ENCODE results near the gene UQCR10. TPM values are rescaled to one million over a fixed set of nuclear protein-coding genes. Genes with fewer than 3 reads are reported as not detected.

The UQCR10 gene
- total RNA-seq = 10 to 100 TPM; 81.4 to 87.4 TPM

- DNase-seq = peak; percentile 94
- no peaks in the 10 kb centered on the region for H3K9me3 Mint-ChIP-seq
- intact Hi-C loops (cut with micrococcal nuclease) = loop anchor here (1.0 to 10.0 kb wide), 7 partner anchors 71 to 1025 kb away; partner anchors contain the start of genes ASCC2, CHEK2, HSCB and MTMR3
- ChIA-PET CTCF (interaction anchor here (1.0 to 1.4 kb wide), 2 partner anchors 131 to 142 kb away, joined by 3 to 4 read pairs; no protein-coding TSS in a partner anchor), POLR2A (interaction anchor here (0.7 to 1.3 kb wide), 4 partner anchors 14 to 163 kb away, joined by 3 to 4 read pairs (median 4); no protein-coding TSS in a partner anchor)
- H3K4me3 Mint-ChIP-seq = peak within 1 kb of the TSS; percentile 100
- peaks cover 23% of the 10 kb centered on the region for H3K36me3 Mint-ChIP-seq
- H3K27me3 Mint-ChIP-seq = no peaks in the 10 kb centered on the region
- H3K4me1 Mint-ChIP-seq (ENCODE audit: low read depth) = peaks cover 26% of the 10 kb centered on the region
- H3K27ac Mint-ChIP-seq = peak within 1 kb of the TSS; percentile 94
Observed at GRCh38 chr22:29767171-29768051, at the start of gene UQCR10. TSS of gene UQCR10 (plus strand) at chr22:29767369. CDS start at chr22:29767399, 30 bp downstream.

GRCh38 chr22:29717789-29718188 is 49.4 kb upstream of the UQCR10 start:
- Mint-ChIP-seq H3K4me3 (no peak overlapping the region), H3K27me3 (peaks cover 42% of the 10 kb centered on the region)

GRCh38 chr22:29718949-29719898 is 47.9 kb upstream of the UQCR10 start:
- DNase-seq = no peak
- ChIA-PET CTCF (interaction anchor here (0.9 to 1.2 kb wide), 2 partner anchors 83 to 96 kb away, joined by 3 read pairs; no protein-coding TSS in a partner anchor), POLR2A (no interaction called here)
- no peaks in the 10 kb centered on the region for H3K36me3 Mint-ChIP-seq
- H3K27me3 Mint-ChIP-seq = peaks cover 42% of the 10 kb centered on the region
- H3K4me1 Mint-ChIP-seq (ENCODE audit: low read depth) = peaks cover 5% of the 10 kb centered on the region
- no peak overlapping the region for H3K27ac Mint-ChIP-seq
- H3K4me3 Mint-ChIP-seq = no peak overlapping the region
- intact Hi-C loops (cut with micrococcal nuclease) = no loop called here
- H3K9me3 Mint-ChIP-seq = no peaks in the 10 kb centered on the region

More at GRCh38 chr22:29717789-29718188, 49.4 kb upstream of the UQCR10 start:
- intact Hi-C loops (cut with micrococcal nuclease) = no loop called here
- ChIA-PET POLR2A (no interaction called here), CTCF (interaction anchor here (1.2 kb wide), 1 partner anchor 94 kb away, joined by 3 read pairs; no protein-coding TSS in a partner anchor)
- no peaks in the 10 kb centered on the region for H3K9me3 Mint-ChIP-seq
- peaks cover 5% of the 10 kb centered on the region for H3K4me1 Mint-ChIP-seq (ENCODE audit: low read depth)
- H3K27ac Mint-ChIP-seq = no peak overlapping the region
- DNase-seq = no peak
- H3K36me3 Mint-ChIP-seq = no peaks in the 10 kb centered on the region

- no peak for DNase-seq
Observed at GRCh38 chr22:29719899-29720645, 47.1 kb upstream of the UQCR10 start, which contains the start of gene CABP7. TSS of gene CABP7 (plus strand) at chr22:29720003. CDS start at chr22:29720425, 422 bp downstream.

GRCh38 chr22:29720811-29721323 is 46.3 kb upstream of the UQCR10 start:
- Mint-ChIP-seq H3K4me3 (no peak overlapping the region), H3K36me3 (no peaks in the 10 kb centered on the region), H3K4me1 (ENCODE audit: low read depth) (peaks cover 5% of the 10 kb centered on the region), H3K9me3 (no peaks in the 10 kb centered on the region), H3K27ac (no peak overlapping the region), H3K27me3 (peaks cover 36% of the 10 kb centered on the region)
- ChIA-PET CTCF (interaction anchor here (0.7 kb wide), 1 partner anchor 96 kb away, joined by 3 read pairs; no protein-coding TSS in a partner anchor), POLR2A (no interaction called here)
- DNase-seq = no peak
- intact Hi-C loops (cut with micrococcal nuclease) = no loop called here

More at GRCh38 chr22:29719899-29720645, 47.1 kb upstream of the UQCR10 start, which contains the start of gene CABP7:
- peaks cover 38% of the 10 kb centered on the region for H3K27me3 Mint-ChIP-seq
- CTCF ChIA-PET = no interaction called here
- no peak within 1 kb of the TSS for H3K27ac Mint-ChIP-seq
- no peaks in the 10 kb centered on the region for H3K9me3 Mint-ChIP-seq
- H3K4me1 Mint-ChIP-seq (ENCODE audit: low read depth) = peaks cover 5% of the 10 kb centered on the region
- intact Hi-C loops (cut with micrococcal nuclease) = no loop called here
- POLR2A ChIA-PET = no interaction called here
- no peak within 1 kb of the TSS for H3K4me3 Mint-ChIP-seq
- H3K36me3 Mint-ChIP-seq = no peaks in the 10 kb centered on the region

GRCh38 chr22:29722151-29722550 is 45.0 kb upstream of the UQCR10 start:
- Mint-ChIP-seq H3K27ac (no peak overlapping the region), H3K4me3 (no peak overlapping the region), H3K4me1 (ENCODE audit: low read depth) (peaks cover 5% of the 10 kb centered on the region), H3K9me3 (no peaks in the 10 kb centered on the region), H3K36me3 (no peaks in the 10 kb centered on the region), H3K27me3 (peaks cover 28% of the 10 kb centered on the region)
- DNase-seq = no peak
- POLR2A ChIA-PET = no interaction called here
- intact Hi-C loops (cut with micrococcal nuclease) = no loop called here
- CTCF ChIA-PET = no interaction called here

- ChIA-PET POLR2A (no interaction called here), CTCF (no interaction called here)
- H3K4me3 Mint-ChIP-seq = no peak overlapping the region
- no peak for DNase-seq
- no peaks in the 10 kb centered on the region for H3K36me3 Mint-ChIP-seq
- H3K27me3 Mint-ChIP-seq = peaks cover 25% of the 10 kb centered on the region
- H3K9me3 Mint-ChIP-seq = no peaks in the 10 kb centered on the region
- peaks cover 5% of the 10 kb centered on the region for H3K4me1 Mint-ChIP-seq (ENCODE audit: low read depth)
- intact Hi-C loops (cut with micrococcal nuclease) = no loop called here
- H3K27ac Mint-ChIP-seq = no peak overlapping the region
Observed at GRCh38 chr22:29722587-29722986, 44.6 kb upstream of the UQCR10 start.

- no peak overlapping the region for H3K27ac Mint-ChIP-seq
- peaks cover 18% of the 10 kb centered on the region for H3K27me3 Mint-ChIP-seq
- intact Hi-C loops (cut with micrococcal nuclease) = no loop called here
- no peak overlapping the region for H3K4me3 Mint-ChIP-seq
- POLR2A ChIA-PET = no interaction called here
- peaks cover 5% of the 10 kb centered on the region for H3K4me1 Mint-ChIP-seq (ENCODE audit: low read depth)
- no peaks in the 10 kb centered on the region for H3K9me3 Mint-ChIP-seq
- CTCF ChIA-PET = no interaction called here
- no peaks in the 10 kb centered on the region for H3K36me3 Mint-ChIP-seq
- no peak for DNase-seq
Observed at GRCh38 chr22:29723766-29724165, 43.4 kb upstream of the UQCR10 start.

GRCh38 chr22:29724843-29725242 is 42.3 kb upstream of the UQCR10 start:
- intact Hi-C loops (cut with micrococcal nuclease) = no loop called here
- Mint-ChIP-seq H3K27ac (no peak overlapping the region), H3K4me3 (no peak overlapping the region), H3K4me1 (ENCODE audit: low read depth) (no peaks in the 10 kb centered on the region), H3K27me3 (peaks cover 10% of the 10 kb centered on the region), H3K36me3 (no peaks in the 10 kb centered on the region), H3K9me3 (no peaks in the 10 kb centered on the region)
- no peak for DNase-seq
- POLR2A ChIA-PET = no interaction called here
- CTCF ChIA-PET = interaction anchor here (1.5 kb wide), 1 partner anchor 364 kb away, joined by 4 read pairs; no protein-coding TSS in a partner anchor

GRCh38 chr22:29726106-29726505 is 41.1 kb upstream of the UQCR10 start:
- CTCF ChIA-PET = interaction anchor here (1.5 kb wide), 1 partner anchor 362 kb away, joined by 4 read pairs; no protein-coding TSS in a partner anchor
- POLR2A ChIA-PET = no interaction called here

GRCh38 chr22:29726512-29727130 is 40.5 kb upstream of the UQCR10 start:
- Mint-ChIP-seq H3K4me1 (ENCODE audit: low read depth) (no peaks in the 10 kb centered on the region), H3K4me3 (no peak overlapping the region), H3K36me3 (no peaks in the 10 kb centered on the region), H3K27me3 (peaks cover 6% of the 10 kb centered on the region), H3K27ac (no peak overlapping the region), H3K9me3 (no peaks in the 10 kb centered on the region)
- ChIA-PET POLR2A (no interaction called here), CTCF (interaction anchor here (1.5 kb wide), 1 partner anchor 362 kb away, joined by 4 read pairs; no protein-coding TSS in a partner anchor)
- DNase-seq = no peak
- intact Hi-C loops (cut with micrococcal nuclease) = no loop called here

More at GRCh38 chr22:29726106-29726505, 41.1 kb upstream of the UQCR10 start:
- Mint-ChIP-seq H3K9me3 (no peaks in the 10 kb centered on the region), H3K4me1 (ENCODE audit: low read depth) (no peaks in the 10 kb centered on the region), H3K27me3 (peaks cover 10% of the 10 kb centered on the region), H3K4me3 (no peak overlapping the region), H3K36me3 (no peaks in the 10 kb centered on the region), H3K27ac (no peak overlapping the region)
- intact Hi-C loops (cut with micrococcal nuclease) = no loop called here
- no peak for DNase-seq
